NAMALWA (cell line): ENCODE results near the gene RMRP.

ENCODE experiments used
- DNase-seq: peaks from one replicate; pipeline ENCODE4 v3.0.0-alpha.2; 2015; ENCODE audit warnings: low spot score

Gene RMRP

GRCh38 chr9:35609820-35610163, 48.0 kb downstream of the RMRP start:
- no peak for DNase-seq

DNA sequence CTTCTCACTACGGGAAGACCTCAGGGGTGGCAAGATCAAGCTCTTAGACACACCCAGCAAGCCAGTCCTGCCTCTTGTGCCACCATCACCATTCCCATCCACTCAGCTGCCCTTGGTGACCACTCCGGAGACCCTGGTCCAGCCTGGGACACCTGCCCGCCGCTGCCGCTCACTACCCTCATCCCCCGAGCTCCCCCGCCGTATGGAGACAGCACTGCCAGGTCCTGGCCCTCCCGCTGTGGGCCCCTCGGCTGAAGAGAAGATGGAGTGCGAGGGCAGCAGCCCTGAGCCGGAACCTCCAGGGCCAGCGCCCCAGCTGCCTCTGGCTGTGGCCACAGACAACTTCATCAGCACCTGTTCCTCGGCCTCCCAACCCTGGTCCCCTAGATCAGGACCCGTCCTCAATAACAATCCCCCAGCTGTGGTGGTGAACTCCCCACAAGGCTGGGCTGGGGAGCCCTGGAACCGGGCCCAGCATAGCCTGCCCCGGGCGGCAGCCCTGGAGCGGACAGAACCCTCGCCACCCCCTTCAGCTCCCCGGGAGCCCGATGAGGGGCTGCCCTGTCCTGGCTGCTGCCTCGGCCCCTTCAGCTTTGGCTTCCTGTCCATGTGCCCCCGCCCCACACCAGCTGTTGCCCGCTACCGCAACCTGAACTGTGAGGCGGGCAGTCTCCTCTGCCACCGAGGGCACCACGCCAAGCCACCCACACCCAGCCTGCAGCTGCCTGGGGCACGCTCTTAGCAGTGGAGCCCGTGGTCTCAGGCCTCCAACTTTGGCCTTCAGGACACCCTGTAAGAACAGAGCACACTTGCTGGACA, 48.6 kb downstream of the RMRP start:
- no peak for DNase-seq

DNA sequence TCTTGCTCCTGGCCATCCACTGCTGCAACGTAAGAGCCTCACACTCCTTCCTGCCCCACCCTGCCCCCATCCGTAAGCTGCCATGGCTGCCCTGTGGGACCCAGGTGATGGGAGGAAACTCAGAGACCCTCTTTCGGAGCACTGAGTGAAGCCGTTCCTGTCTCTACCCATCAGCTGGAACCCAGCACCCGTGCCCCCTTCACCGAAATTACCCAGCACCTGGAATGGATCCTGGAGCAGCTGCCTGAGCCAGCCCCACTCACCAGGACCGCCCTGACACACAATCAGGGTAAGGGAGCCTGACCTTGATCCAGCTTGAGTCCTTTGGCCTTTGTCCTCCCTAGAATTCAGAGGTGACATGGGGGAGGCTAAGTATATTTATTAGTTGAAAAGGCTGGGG, 49.6 kb downstream of the RMRP start:
- no peak for DNase-seq
